HepG2 (cell line): Measurements from ENCODE around the gene CNKSR3. TPM values are rescaled to one million over a fixed set of nuclear protein-coding genes. Genes with fewer than 3 reads are reported as not detected.
A peak's percentile ranks its signal among the peaks of the same experiment; 100 is the strongest.

Experiments
- ATAC-seq: fragments of 200-7000 bp; cut with Tn5 transposase; 3 replicates; pipeline ENCODE4 v1.9.1; 2020; ENCODE audit warnings: mild to moderate bottlenecking, moderate library complexity
- BruUV-seq: library from RNA; stranded (reverse); fragments of 400-500 nt; replicated peaks from 2 replicates; lab custom pipeline; 2021; lab: Mats Ljungman, UMichigan
- CTCF ChIA-PET: fragments of 300-600 bp; formaldehyde crosslinking; extraction: SDS; loops from one replicate; lab custom pipeline; 2021; ENCODE audit warnings: low total read pairs, inconsistent platforms, low intra/inter-chr PET ratio; lab: Yijun Ruan, JAX
- POLR2A ChIA-PET: fragments of 350-600 bp; sonication (Branson Sonifier 250); formaldehyde crosslinking; loops from one replicate; lab custom pipeline; 2020; ENCODE audit warnings: antibody characterized with exemption, inconsistent platforms; lab: Yijun Ruan, JAX
- DNase-seq: peaks from one replicate; pipeline ENCODE4 v3.0.0-alpha.2; 2015; ENCODE audit warnings: low spot score
- FAIRE-seq: peaks from 3 replicates; lab custom pipeline; 2011; peaks lifted over from hg19 to GRCh38; lab: Jason Lieb, UNC
- H2AFZ ChIP-seq: one replicate; pipeline ENCODE4 v1.6.1; 2011; ENCODE audit warnings: low read length, inconsistent platforms
- H3K27ac ChIP-seq: fragments of 300-600 bp; 3 replicates; pipeline ENCODE4 v1.8.0; 2011; ENCODE audit warnings: mixed run types, mild to moderate bottlenecking, mixed read lengths, low read length, inconsistent platforms; ENCODE audit not compliant: insufficient read depth; ENCODE audit errors: extremely low read length
- H3K27me3 ChIP-seq, 2 experiments: fragments of 200-600 bp in 1 of 2; 2 replicates in 1 of 2; 3 replicates in 1 of 2; pipeline versions ENCODE4 v1.6.0 to v1.8.0; 2011; ENCODE audit warnings: low read length in 2 of 2, mild to moderate bottlenecking in 2 of 2, moderate library complexity in 2 of 2, inconsistent platforms in 1 of 2; ENCODE audit not compliant: insufficient read depth in 2 of 2, control insufficient read depth in 1 of 2
- H3K36me3 ChIP-seq, 2 experiments: fragments of 200-600 bp in 1 of 2; replicated peaks in 1 of 2; 2 replicates in 1 of 2; 3 replicates in 1 of 2; pipeline versions ENCODE4 v1.5.1 to v1.8.0; 2011; ENCODE audit warnings: low read length in 2 of 2, inconsistent platforms in 1 of 2; ENCODE audit not compliant: insufficient read depth in 2 of 2, control insufficient read depth in 1 of 2
- H3K4me1 ChIP-seq: 2 replicates; pipeline ENCODE4 v1.5.1; 2012; ENCODE audit warnings: low read length, inconsistent platforms; ENCODE audit not compliant: insufficient read depth
- H3K4me2 ChIP-seq: 2 replicates; pipeline ENCODE4 v1.6.0; 2011; ENCODE audit warnings: low read depth, low read length, inconsistent platforms
- H3K4me3 ChIP-seq, 3 experiments: fragments of 200-600 bp in 1 of 3; sonication (generic), shearing (Covaris generic) in 1 of 3; replicated peaks in 1 of 3; 2 replicates each; pipeline ENCODE4 v1.5.1; 2011 to 2016; ENCODE audit warnings: low read length in 3 of 3, inconsistent platforms in 2 of 3, low read depth in 2 of 3, mild to moderate bottlenecking in 2 of 3, control low read depth in 1 of 3, mixed read lengths in 1 of 3; ENCODE audit not compliant: insufficient read depth in 1 of 3
- H3K79me2 ChIP-seq: one replicate; pipeline ENCODE4 v1.6.1; 2011; ENCODE audit warnings: low read length, inconsistent platforms; ENCODE audit not compliant: insufficient read depth
- H3K9ac ChIP-seq: 2 replicates; pipeline ENCODE4 v1.6.0; 2011; ENCODE audit warnings: mild to moderate bottlenecking, low read depth, low read length, inconsistent platforms; ENCODE audit not compliant: insufficient read depth
- H3K9me3 ChIP-seq: 2 replicates; pipeline ENCODE4 v1.5.1; 2012; ENCODE audit warnings: mild to moderate bottlenecking, low read length
- H4K20me1 ChIP-seq: 2 replicates; pipeline ENCODE4 v1.6.0; 2011; ENCODE audit warnings: inconsistent platforms, mild to moderate bottlenecking, low read length, moderate library complexity; ENCODE audit not compliant: insufficient read depth
- AKAP8 ChIP-seq: sonication (generic); formaldehyde crosslinking; IDR thresholded peaks from 2 replicates; pipeline ENCODE4 v1.5.1; 2020; ENCODE audit warnings: mild to moderate bottlenecking, missing genetic modification reagents
- ATF7-NPFF ChIP-seq: sonication (generic); formaldehyde crosslinking; IDR thresholded peaks from 2 replicates; pipeline ENCODE4 v1.8.1; 2023; ENCODE audit warnings: mild to moderate bottlenecking, low read depth, missing genetic modification reagents, moderate library complexity
- CAMTA2 ChIP-seq: sonication (generic); formaldehyde crosslinking; IDR thresholded peaks from 2 replicates; pipeline ENCODE4 v1.4.0; 2020; ENCODE audit warnings: mild to moderate bottlenecking, missing genetic modification reagents, borderline replicate concordance
- MTERF4 ChIP-seq: sonication (generic); formaldehyde crosslinking; IDR thresholded peaks from 2 replicates; pipeline ENCODE4 v1.8.0; 2023; ENCODE audit warnings: mild to moderate bottlenecking, missing genetic modification reagents
- NFKB2 ChIP-seq: sonication (generic); formaldehyde crosslinking; IDR thresholded peaks from 2 replicates; pipeline ENCODE4 v1.4.0; 2020; ENCODE audit warnings: missing genetic modification reagents, borderline replicate concordance
- NR2F2 ChIP-seq: IDR thresholded peaks from 2 replicates; pipeline ENCODE4 v1.6.1; 2012; ENCODE audit warnings: low read depth, inconsistent platforms, borderline replicate concordance
- TRAFD1 ChIP-seq: sonication (generic); formaldehyde crosslinking; IDR thresholded peaks from 2 replicates; pipeline ENCODE4 v1.5.1; 2020; ENCODE audit warnings: missing genetic modification reagents, mild to moderate bottlenecking, borderline replicate concordance
- ZNF530 ChIP-seq: sonication (generic); formaldehyde crosslinking; IDR thresholded peaks from 2 replicates; pipeline ENCODE4 v1.5.0; 2020; ENCODE audit warnings: low read depth, mild to moderate bottlenecking, missing genetic modification reagents
- ZNF674 ChIP-seq: sonication (generic); formaldehyde crosslinking; IDR thresholded peaks from 2 replicates; pipeline ENCODE4 v1.5.0; 2020; ENCODE audit warnings: low read depth, mild to moderate bottlenecking, missing genetic modification reagents
- ZNF777 ChIP-seq: sonication (generic); formaldehyde crosslinking; IDR thresholded peaks from 2 replicates; pipeline ENCODE4 v1.4.0; 2020; ENCODE audit warnings: missing genetic modification reagents
- ZNF879 ChIP-seq: sonication (generic); formaldehyde crosslinking; IDR thresholded peaks from 2 replicates; pipeline ENCODE4 v1.8.1; 2023; ENCODE audit warnings: missing genetic modification reagents
- WGBS: methylation state at CpG from one replicate; pipeline ENCODE4 v1.1.6; 2017; ENCODE audit warnings: low lambda C conversion rate; 5-methylcytosine and 5-hydroxymethylcytosine counted together
- in situ Hi-C: cut with HindIII; loops from 2 replicates; pipeline ENCODE4 v1.10.0; 2017; ENCODE audit warnings: low pct_unique_long_range_greater_than_20kb; ENCODE audit not compliant: extremely low pct_ligation_motif_present
- intact Hi-C: fragments of 100-400 bp; cut with micrococcal nuclease; formaldehyde crosslinking; loops from one replicate; pipeline ENCODE4 v1.10.0; 2022; ENCODE audit not compliant: unreplicated experiment
- polyA plus RNA-seq, 8 experiments: library from polyadenylated mRNA; depleted of rRNA in 3 of 8; stranded (reverse) in 7 of 8; unstranded in 1 of 8; fragments of >200 nt; fragmentation: Illumina TruSeq in 4 of 8; extraction: Trizol in 4 of 8; gene quantifications; 2 replicates each; pipeline versions ENCODE4 v1.2.1 to v1.2.3, GENCODE V29; 2011 to 2016; ENCODE audit warnings: low read depth in 4 of 8, missing spikeins in 1 of 8, mixed read lengths in 1 of 8; ENCODE audit not compliant: insufficient read depth in 1 of 8
- total RNA-seq, 5 experiments: library from RNA; depleted of rRNA; stranded (reverse); fragments of >200 nt; fragmentation: Illumina TruSeq; extraction: Trizol; gene quantifications; 2 replicates each; pipeline ENCODE4 v1.2.3, GENCODE V29; 2016; ENCODE audit warnings: low read depth in 1 of 5
- TF ChIP-seq, protein P1 (sequence below): sonication (generic); formaldehyde crosslinking; IDR thresholded peaks from 2 replicates; pipeline ENCODE4 v1.5.0; 2020; ENCODE audit warnings: missing genetic modification reagents, mild to moderate bottlenecking, borderline replicate concordance

The CNKSR3 gene
- total and polyA plus RNA-seq, 2 of the 13 experiments (the other 11 are each of a cell fraction or from before 2014, with no cell fraction given): 9.2 to 38.6 TPM

- TF ChIP-seq CAMTA2 (CRISPR knock-in tag) (no peak), TRAFD1 (CRISPR knock-in tag) (no peak), ZNF530 (CRISPR knock-in tag) (no peak), NFKB2 (no peak)
These were observed 62.5 kb downstream of the CNKSR3 start (continued) for GRCh38 chr6:154447954-154448353.

GRCh38 chr6:154446984-154447383 is 63.5 kb downstream of the CNKSR3 start:
- Histone ChIP-seq H3K4me2 (no peak overlapping the region), H3K36me3 (peaks cover 10 to 38% of the 10 kb centered on the region in 2 experiments), H3K27ac (no peak overlapping the region), H3K79me2 (peaks cover 38% of the 10 kb centered on the region), H3K4me1 (peaks cover 13% of the 10 kb centered on the region), H3K4me3 (no peak overlapping the region), H3K9ac (no peak overlapping the region), H4K20me1 (no peaks in the 10 kb centered on the region), H2AFZ (no peak overlapping the region), H3K9me3 (no peaks in the 10 kb centered on the region), H3K27me3 (no peaks in the 10 kb centered on the region)
- WGBS: 98% methylated on average over 8 of the region's 8 CpGs
- ATAC-seq: no peak
- no peak for FAIRE-seq
- intact Hi-C loops: no loop called here
- no peak for DNase-seq
- no peak for TF ChIP-seq AKAP8 (CRISPR knock-in tag)
- no peak for TF ChIP-seq NR2F2
- no peak for TF ChIP-seq ATF7-NPFF (CRISPR knock-in tag)
- TF ChIP-seq, protein P1, sequence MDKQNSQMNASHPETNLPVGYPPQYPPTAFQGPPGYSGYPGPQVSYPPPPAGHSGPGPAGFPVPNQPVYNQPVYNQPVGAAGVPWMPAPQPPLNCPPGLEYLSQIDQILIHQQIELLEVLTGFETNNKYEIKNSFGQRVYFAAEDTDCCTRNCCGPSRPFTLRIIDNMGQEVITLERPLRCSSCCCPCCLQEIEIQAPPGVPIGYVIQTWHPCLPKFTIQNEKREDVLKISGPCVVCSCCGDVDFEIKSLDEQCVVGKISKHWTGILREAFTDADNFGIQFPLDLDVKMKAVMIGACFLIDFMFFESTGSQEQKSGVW: no peak
- TF ChIP-seq ZNF777 (CRISPR knock-in tag): no peak
- TF ChIP-seq ZNF879 (CRISPR knock-in tag): no peak
- no peak for TF ChIP-seq ZNF674 (CRISPR knock-in tag)
- TF ChIP-seq MTERF4 (CRISPR knock-in tag): no peak
- ChIA-PET CTCF (no interaction called here), POLR2A (interaction anchor here (1.6 kb wide), 1 partner anchor 13 kb away, joined by 4 read pairs; no protein-coding TSS in a partner anchor)
- BruUV-seq: TSS peak; percentile 16
- in situ Hi-C loops: no loop called here
